Esophagus squamous epithelium (tissue), 4 donors: ENCODE data around the gene TALDO1.

Source experiments
- POLR2A ChIP-seq, 4 donors: fragments of 450-650 bp; IDR thresholded peaks; one replicate each; pipeline ENCODE4 v1.6.1; 2017; ENCODE audit warnings: antibody characterized with exemption in 4 of 4, mild to moderate bottlenecking in 4 of 4, moderate library complexity in 3 of 4
- TF ChIP-seq, protein P1 (sequence below), 6 experiments: fragments of 450-650 bp in 4 of 6; fragments of 200-600 bp in 2 of 6; sonication (generic) in 2 of 6; IDR thresholded peaks; one replicate each; pipeline ENCODE4 v1.5.1; 2016 to 2019; ENCODE audit warnings: antibody characterized with exemption in 6 of 6, mild to moderate bottlenecking in 4 of 6, moderate library complexity in 4 of 6

DNA sequence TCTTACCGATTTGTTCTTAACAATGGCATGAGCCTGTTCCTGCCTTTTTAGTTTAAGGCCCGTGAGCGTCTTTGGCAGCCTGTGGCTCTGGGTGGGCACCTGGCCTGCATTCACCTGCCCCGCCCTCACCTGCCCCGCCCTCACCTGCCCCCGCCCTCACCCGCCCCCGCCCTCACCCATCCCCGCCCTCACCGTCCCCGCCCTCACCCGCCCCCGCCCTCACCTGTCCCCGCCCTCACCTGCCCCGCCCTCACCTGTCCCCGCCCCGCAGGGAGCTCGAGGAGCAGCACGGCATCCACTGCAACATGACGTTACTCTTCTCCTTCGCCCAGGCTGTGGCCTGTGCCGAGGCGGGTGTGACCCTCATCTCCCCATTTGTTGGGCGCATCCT is 15.8 kb downstream of the TALDO1 start:
- TF ChIP-seq, protein P1, sequence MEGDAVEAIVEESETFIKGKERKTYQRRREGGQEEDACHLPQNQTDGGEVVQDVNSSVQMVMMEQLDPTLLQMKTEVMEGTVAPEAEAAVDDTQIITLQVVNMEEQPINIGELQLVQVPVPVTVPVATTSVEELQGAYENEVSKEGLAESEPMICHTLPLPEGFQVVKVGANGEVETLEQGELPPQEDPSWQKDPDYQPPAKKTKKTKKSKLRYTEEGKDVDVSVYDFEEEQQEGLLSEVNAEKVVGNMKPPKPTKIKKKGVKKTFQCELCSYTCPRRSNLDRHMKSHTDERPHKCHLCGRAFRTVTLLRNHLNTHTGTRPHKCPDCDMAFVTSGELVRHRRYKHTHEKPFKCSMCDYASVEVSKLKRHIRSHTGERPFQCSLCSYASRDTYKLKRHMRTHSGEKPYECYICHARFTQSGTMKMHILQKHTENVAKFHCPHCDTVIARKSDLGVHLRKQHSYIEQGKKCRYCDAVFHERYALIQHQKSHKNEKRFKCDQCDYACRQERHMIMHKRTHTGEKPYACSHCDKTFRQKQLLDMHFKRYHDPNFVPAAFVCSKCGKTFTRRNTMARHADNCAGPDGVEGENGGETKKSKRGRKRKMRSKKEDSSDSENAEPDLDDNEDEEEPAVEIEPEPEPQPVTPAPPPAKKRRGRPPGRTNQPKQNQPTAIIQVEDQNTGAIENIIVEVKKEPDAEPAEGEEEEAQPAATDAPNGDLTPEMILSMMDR (IDR thresholded peaks at IDR 0.05) = no peak
- TF ChIP-seq POLR2A (IDR thresholded peaks at IDR 0.05) = no peak
